ENCODE measurements around the gene TLL2.

Gene TLL2

DNA sequence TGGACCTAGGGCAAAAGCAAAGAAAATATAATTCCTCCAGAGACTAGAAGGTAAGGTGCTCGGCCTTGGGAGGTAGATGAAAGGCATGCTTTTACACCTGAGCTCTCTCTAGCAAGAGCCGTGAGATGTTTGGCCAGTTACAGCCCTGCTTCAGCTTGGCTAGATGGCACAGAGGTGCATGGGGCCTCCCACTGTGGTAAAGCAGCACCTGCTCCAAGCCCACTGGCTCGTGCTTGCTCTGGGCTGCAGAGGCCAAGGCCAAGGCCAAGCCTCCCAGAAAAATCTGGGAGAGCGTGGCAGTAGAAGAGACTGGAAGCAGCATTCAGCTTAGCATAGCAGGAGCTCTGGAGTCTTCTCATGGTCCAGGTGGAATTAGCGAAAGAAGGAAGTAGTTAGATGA, 123.9 kb downstream of the TLL2 start:
- no peak for DNase-seq

DNA sequence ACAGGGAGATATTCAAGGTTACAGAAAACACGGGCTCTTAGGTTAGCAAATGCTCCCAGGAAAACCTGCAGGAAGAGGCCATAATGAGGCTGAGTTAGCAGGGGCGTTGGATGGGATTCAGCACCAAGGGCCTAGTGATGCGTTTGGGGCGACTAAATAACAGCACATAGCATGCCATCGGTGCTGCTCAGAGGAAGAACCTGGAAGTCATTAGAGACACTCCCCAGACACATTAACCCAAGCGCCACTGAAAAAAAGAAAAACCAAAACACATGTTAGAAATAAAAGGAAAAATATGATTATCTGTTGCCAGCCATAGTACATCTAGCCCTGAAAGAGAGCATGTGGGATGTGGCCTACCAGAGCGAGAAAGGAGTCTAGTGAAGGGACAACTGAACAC, 126.1 kb downstream of the TLL2 start:
- DNase-seq: no peak

DNA sequence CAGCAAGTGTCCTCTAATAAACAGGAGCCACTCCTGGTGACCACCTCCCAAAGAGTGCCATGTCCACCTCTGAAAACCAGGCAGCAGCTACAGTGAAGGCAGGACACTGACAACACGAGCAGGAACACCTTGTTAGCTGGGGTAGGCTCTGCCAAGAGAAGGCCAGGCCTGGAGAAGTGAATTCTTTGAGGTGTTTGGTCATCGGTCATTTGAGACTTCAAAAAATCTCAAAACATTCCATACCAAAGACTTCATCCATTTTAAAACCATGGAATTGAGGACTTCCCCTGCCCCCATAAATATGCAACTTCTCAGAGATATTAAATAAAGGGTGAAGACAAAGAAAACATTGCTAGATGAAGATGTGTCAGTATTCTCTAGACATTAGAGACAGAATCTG, 126.6 kb downstream of the TLL2 start:
- DNase-seq: no peak

GRCh38 chr10:96384506-96384905, 129.2 kb downstream of the TLL2 start:
- no peak for DNase-seq

DNA sequence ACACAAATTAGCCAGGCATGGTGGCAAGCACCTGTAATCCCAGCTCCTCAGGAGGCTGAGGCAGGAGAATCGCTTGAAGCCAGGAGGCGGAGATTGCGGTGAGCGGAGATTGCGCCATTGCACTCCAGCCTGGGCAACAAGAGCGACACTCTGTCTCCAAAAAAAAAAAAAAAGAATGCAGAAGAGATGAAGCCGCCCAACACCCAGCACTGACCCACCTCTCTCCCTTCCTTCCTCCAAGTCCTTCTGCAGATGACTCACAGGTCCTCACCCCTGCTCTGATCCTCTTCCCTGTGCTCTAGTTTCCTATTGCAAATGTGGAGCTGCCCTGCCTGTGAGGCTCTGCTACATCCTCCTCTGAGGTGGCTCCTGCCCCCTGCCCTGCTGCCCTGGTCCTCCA, 132.9 kb downstream of the TLL2 start:
- peak; percentile 75 to 92 (median 90) for DNase-seq

DNA sequence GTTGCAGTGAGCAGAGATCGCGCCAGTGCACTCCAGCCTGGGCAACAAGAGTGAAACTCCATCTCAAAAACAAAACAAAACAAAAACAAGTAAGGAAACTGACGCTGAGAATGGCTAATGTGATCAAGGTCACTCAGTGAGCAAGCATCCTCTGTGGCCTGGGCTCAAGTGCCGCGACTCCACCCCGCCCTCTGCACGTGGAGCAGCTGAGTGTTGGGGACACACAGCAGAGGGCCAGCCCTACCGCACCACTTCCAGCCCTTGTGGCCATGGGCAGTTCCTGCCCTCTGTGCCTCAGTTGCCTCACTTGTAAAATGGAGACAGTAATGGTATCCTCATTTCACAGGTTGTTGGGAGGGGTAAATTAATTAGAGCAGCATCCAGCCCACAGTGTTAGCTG, 134.0 kb downstream of the TLL2 start:
- no peak for DNase-seq

DNA sequence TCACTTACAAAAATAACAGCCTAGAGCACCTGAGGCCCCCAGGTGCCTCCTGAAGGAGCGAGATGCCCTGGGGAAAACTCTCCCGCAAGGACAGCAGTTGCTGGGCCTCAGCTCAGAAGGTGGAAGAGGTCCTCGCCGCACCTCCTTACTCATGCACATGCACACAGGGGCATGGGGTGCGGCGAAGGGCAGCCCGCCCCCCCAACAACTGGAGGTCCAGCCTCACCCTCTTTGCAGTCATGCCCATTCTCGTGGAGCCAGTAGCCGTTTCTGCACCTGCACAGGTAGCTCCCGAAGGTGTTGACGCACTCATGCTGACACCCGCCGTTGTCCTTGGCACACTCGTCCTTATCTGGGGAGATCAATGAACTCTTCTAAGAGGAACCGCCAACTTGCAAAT, 135.0 kb downstream of the TLL2 start:
- DNase-seq: no peak

GRCh38 chr10:96377816-96378294, 135.9 kb downstream of the TLL2 start:
- DNase-seq: no peak

GRCh38 chr10:96376483-96376882, 137.2 kb downstream of the TLL2 start:
- DNase-seq: no peak

DNA sequence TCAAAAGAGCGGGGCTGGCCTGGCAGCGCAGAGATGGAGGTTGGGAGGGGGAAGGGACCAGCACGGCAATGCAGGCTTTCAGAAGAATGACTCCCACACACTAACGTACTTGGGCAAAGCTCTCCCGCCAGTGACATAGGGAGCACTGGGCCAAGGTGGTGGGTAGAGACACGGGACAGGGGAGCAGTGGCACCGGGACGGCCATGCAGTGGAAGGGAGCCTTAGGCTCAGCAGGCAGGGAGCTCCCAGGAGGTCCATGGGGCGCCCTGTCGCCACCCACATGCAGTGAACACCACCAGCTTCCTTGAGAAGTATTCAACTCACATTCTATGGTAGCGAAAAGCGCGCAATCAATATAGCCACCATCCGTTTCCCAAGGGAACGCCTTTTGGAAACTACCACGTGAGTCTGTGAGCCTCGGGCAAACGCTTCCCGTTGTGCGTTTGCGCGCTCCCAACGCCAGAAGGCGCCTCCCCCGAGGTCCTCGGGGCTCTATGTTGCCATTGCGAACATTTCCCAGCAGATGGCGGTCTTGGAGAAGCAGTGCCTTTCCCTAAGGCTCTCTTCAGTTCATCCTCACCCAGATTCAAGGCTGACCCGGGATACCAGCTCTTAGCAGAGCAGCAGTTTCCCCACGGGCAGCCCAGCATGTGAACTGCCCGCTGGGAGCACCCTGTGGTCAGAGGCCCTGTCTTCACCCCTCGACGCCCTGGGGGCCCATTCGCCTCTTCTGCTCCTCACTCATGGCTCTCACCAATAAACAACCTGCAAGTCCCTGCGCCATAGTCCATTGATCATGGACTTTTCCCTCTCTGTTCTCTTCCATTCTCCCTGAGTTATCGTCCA, 138.5 kb downstream of the TLL2 start:
- DNase-seq: peak; percentile 92 to 95 (median 94)

DNA sequence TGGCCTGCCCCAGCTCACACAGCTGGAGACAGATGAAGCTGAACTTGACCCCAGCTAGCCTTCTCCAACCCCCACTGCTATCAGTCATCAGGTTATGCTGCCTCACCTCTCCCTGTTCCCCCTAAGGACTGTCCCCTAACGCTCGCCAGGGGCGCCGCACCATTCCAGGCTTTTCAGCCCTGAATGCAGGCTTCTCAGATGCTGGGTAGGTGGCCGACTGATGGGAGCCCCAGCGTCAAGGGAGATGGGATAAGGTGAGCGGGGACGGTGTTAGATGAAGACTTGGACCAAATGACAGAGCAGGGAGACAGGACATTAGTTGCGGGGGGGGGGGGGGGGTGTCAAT, 139.1 kb downstream of the TLL2 start:
- no peak for DNase-seq

DNA sequence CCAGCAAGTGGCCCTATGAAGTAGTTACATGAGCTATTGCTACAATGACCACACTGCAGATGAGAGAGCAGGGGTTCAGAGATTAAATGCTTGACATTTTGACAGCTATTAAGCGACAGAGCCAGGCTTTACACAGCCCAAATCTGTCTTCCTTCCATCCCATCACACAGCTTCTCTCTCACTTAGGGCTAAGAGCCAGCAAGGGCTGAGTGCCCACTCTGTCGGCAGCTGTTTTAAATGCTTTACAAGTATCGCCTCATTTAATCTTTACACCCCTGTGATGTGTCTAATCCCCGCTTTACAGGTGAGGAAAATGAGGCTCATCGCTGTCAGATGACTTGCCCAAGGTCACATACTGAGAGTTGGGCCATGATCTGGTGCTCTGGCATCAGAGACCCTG, 139.7 kb downstream of the TLL2 start:
- no peak for DNase-seq

- no peak for DNase-seq
Measured at GRCh38 chr10:96371356-96371755, 142.4 kb downstream of the TLL2 start.

DNA sequence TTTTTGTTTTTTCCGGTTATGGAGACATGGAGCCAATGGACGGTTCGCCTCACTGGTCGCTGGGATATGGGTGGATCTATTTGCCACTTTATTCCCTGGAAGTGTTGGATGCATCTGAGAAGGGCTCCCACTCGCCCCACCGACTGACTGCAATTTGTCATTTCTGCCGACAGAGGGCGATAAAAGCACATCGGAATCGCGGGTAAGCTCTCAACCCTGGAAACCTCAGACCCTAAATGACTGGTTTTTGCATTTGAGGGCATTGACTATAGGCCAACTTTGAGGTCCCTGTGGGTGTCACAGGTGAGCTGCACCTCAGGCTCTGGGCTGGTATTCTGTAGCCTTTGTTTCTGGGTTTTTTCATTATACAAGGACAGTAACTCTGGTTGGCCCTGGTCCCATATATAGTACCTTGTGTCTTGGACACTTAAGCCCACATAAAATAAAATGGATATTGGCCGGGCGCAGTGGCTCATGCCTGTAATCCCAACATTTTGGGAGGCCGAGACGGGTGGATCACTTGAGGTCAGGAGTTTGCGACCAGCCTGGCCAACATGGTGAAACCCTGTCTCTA, 143.1 kb downstream of the TLL2 start:
- DNase-seq: peak; percentile 59 to 73 (median 68)

DNA sequence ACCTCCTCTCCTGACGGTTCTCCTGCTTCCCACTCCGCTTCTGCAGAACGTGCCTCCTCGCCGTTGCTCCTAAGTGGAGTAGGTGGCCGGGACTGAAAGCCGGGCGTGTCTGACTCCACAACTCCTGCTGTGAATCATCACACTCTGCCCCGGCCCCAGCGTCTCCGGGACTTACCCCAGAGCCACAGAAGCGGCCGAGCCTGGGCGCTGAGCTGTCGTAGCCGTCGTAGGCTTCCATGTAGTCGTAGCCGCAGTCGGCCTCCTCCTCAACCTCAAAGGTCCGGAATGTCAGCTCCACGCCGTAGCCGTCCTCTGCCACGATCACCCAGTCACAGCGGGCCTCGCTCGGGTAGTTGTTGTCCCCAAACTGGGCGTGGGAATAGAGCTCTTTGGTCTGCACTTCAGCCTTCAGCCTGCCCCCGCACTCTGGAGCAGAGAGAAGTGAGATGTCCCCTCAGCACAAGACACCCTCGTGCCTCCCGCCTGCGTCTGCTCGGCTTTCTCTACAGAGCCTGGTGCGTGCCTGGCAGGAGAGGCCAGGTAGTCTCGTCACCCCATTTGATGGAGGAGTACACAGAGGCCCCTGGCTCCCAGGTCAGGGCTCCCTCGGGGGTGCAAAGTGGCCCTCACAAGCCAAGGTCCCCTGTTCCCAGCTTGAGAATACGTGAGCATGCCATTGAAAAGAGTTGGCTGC, 143.7 kb downstream of the TLL2 start:
- DNase-seq: no peak

DNA sequence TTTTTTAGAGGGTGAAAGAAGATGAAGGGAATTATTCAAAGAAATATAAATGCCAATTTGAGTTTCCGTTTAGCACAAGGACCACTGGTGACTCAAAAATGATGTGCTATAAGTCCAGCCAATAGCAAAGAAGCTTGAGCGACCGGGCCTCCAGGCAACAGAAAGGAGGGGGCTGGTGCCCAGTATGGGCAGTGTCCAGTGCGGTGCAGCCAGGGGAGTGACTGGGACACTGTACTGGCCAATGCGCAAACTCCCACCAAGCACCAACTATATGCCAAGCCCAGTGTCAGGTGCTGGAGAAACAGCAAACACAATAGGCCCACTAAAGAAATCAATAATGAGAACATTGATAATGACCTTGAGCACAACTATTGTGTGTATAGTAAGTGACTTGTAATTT, 144.8 kb downstream of the TLL2 start:
- DNase-seq: no peak

DNA sequence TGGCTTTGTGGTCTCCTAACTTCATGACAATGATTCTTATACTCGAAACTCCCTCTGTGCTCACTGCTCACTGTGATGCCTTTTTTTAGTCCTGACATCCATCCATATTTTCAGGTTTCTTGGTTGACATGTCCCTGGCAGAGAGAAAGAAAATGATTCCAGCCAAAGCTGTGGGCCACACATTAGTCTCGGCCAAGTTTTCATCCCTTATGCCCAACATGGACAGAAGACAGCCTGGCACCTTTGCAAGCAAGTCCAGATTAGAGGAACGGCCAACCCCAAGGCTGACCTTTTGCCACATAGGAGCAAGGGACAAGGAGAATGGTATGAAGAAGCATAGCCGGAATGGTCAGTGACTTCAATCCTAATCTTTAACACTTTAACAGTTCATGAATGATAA, 146.3 kb downstream of the TLL2 start:
- no peak for DNase-seq

- DNase-seq: no peak
Measured at GRCh38 chr10:96366508-96366907, 147.2 kb downstream of the TLL2 start.

DNA sequence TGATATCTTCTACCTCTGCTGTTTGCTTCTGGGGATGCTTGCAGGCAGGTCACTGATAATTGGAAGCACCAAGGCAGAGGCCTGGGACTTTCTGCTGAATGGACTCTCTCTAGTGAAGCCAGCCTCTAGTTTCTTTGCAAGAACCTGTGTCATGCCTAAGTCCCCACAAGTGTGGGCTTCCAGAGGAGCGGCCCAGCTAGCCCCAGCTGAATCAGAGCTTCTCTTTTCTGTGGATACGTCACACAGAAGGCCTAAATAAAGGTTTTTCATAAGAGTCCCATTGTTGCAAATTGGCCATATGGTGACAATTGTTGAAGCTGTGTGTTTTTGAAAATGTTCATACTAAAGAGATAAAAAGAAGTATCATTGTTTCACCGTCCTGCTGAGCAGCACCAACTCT, 148.2 kb downstream of the TLL2 start:
- no peak for DNase-seq

DNA sequence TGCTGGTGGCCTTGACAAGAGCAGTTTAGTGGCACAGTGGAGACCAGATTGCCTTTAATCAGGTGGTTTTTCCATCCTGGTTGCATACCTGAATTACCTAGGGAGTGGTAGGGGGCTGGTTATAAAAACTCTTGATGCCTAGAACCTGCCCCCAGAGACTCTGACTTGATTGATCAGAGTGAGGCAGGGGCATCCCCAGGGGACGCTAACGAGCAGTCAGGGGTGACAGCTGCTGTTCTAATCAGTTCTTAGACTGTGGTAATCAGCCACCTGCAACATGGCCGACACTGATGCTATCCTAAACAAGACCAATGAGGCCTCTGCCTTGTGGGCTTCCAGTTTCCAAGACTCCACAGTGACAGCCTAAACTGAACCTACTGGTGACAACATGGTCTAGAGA, 153.0 kb downstream of the TLL2 start:
- no peak for DNase-seq

- DNase-seq: no peak
Measured at GRCh38 chr10:96360331-96360730, 153.4 kb downstream of the TLL2 start.

GRCh38 chr10:96359616-96360015, 154.1 kb downstream of the TLL2 start:
- no peak for DNase-seq

- DNase-seq: no peak
Measured at GRCh38 chr10:96358851-96359540, 154.7 kb downstream of the TLL2 start, which contains the start of gene OPALIN. TSS of gene OPALIN (minus strand) at chr10:96359002. CDS start at chr10:96358896, 106 bp downstream.
